CD4-positive, alpha-beta T cell treated with Interferon alpha-2 for 1 hour (primary cell): ENCODE results near the gene HDAC9.
"Not testable (repeated sequence)": the region's sequence is repeated elsewhere in the genome, so short reads cannot be mapped to it uniquely, and the experiment has no call there.

Source experiments
- DNase-seq, 2 donors: peaks; one replicate each; pipeline ENCODE4 v3.0.0-alpha.2; 2020 to 2022

HDAC9 gene

GRCh38 chr7:18903695-18904094 lies 408.1 kb downstream of the HDAC9 start:
- no peak for DNase-seq

GRCh38 chr7:18905316-18905943 lies 409.9 kb downstream of the HDAC9 start:
- no peak for DNase-seq

GRCh38 chr7:18906901-18907300 lies 411.4 kb downstream of the HDAC9 start:
- no peak for DNase-seq

GRCh38 chr7:18913106-18913505 lies 417.6 kb downstream of the HDAC9 start:
- DNase-seq, result no peak

GRCh38 chr7:18916826-18917225 lies 421.3 kb downstream of the HDAC9 start:
- DNase-seq, result no peak

- no peak for DNase-seq
Measured at GRCh38 chr7:18927134-18927533, 431.6 kb downstream of the HDAC9 start.

- DNase-seq, result no peak
Measured at GRCh38 chr7:18936265-18936664, 440.7 kb downstream of the HDAC9 start.

GRCh38 chr7:18939771-18940592 lies 444.4 kb downstream of the HDAC9 start:
- DNase-seq, result no peak

GRCh38 chr7:18940593-18941134 lies 445.1 kb downstream of the HDAC9 start:
- no peak for DNase-seq

- no peak for DNase-seq
Measured at GRCh38 chr7:18941207-18941606, 445.7 kb downstream of the HDAC9 start.

- DNase-seq, result no peak
Measured at GRCh38 chr7:18948521-18948920, 453.0 kb downstream of the HDAC9 start.

- no peak for DNase-seq
Measured at GRCh38 chr7:18952846-18953245, 457.3 kb downstream of the HDAC9 start.

GRCh38 chr7:18958627-18959026 lies 463.1 kb downstream of the HDAC9 start:
- no peak for DNase-seq

- DNase-seq, result no peak
Measured at GRCh38 chr7:18960725-18961124, 465.2 kb downstream of the HDAC9 start.

GRCh38 chr7:18962031-18962430 lies 466.5 kb downstream of the HDAC9 start:
- no peak for DNase-seq

- no peak for DNase-seq
Measured at GRCh38 chr7:18965657-18966056, 470.1 kb downstream of the HDAC9 start.

GRCh38 chr7:18967755-18968154 lies 472.2 kb downstream of the HDAC9 start:
- not testable (repeated sequence) for DNase-seq

- no peak for DNase-seq
Measured at GRCh38 chr7:18971839-18972238, 476.3 kb downstream of the HDAC9 start.

GRCh38 chr7:18974803-18975202 lies 479.3 kb downstream of the HDAC9 start:
- DNase-seq, result no peak

- no peak for DNase-seq
Measured at GRCh38 chr7:18975276-18975675, 479.7 kb downstream of the HDAC9 start.

GRCh38 chr7:18975689-18976280 lies 480.2 kb downstream of the HDAC9 start:
- no peak for DNase-seq

GRCh38 chr7:18976715-18977471 lies 481.3 kb downstream of the HDAC9 start:
- no peak for DNase-seq

GRCh38 chr7:18978108-18978495 lies 482.6 kb downstream of the HDAC9 start:
- no peak for DNase-seq
